Naive thymus-derived CD8-positive, alpha-beta T cell (primary cell): ENCODE measurements around the gene TMA7B. TPM values are rescaled to one million over a fixed set of nuclear protein-coding genes. Genes with fewer than 3 reads are reported as not detected.

Experiments
- ATAC-seq, 2 donors: fragments of 150-1000 bp; cut with Tn5 transposase in 1 of 2; sonication (Bioruptor Pico), chemical (Tn5 transposase) in 1 of 2; 1 replicate in 1 of 2; 2 replicates in 1 of 2; pipeline ENCODE4 v1.10.0; 2021; ENCODE audit warnings: mild to moderate bottlenecking in 2 of 2, moderate library complexity in 2 of 2
- POLR2A ChIA-PET: fragments of 350-600 bp; sonication (Branson Sonifier 250); formaldehyde crosslinking; loops from one replicate; lab custom pipeline; 2021; ENCODE audit warnings: antibody characterized with exemption; lab: Charles Lee
- DNase-seq, 10 donors: peaks; one replicate each; pipeline versions ENCODE4 v3.0.0 to v3.0.0-alpha.2; 2020 to 2022
- H3K27ac Mint-ChIP-seq, 10 donors: one replicate each; pipeline ENCODE4 v1.8.0; 2020 to 2022; ENCODE audit warnings: mild to moderate bottlenecking in 10 of 10, mixed read lengths in 10 of 10, moderate library complexity in 4 of 10, inconsistent platforms in 1 of 10
- H3K27me3 Mint-ChIP-seq, 5 donors: one replicate each; pipeline ENCODE4 v1.8.0; 2021 to 2022; ENCODE audit warnings: mixed read lengths in 5 of 5
- H3K36me3 Mint-ChIP-seq, 3 donors: one replicate each; pipeline ENCODE4 v1.8.0; 2020 to 2022; ENCODE audit warnings: mixed read lengths in 3 of 3, mild to moderate bottlenecking in 2 of 3, inconsistent platforms in 1 of 3
- H3K4me1 Mint-ChIP-seq, 4 donors: one replicate each; pipeline ENCODE4 v1.8.0; 2021 to 2022; ENCODE audit warnings: mixed read lengths in 4 of 4
- H3K4me3 Mint-ChIP-seq, 10 donors: one replicate each; pipeline ENCODE4 v1.8.0; 2020 to 2022; ENCODE audit warnings: mild to moderate bottlenecking in 10 of 10, mixed read lengths in 10 of 10, moderate library complexity in 6 of 10, inconsistent platforms in 1 of 10
- H3K9me3 Mint-ChIP-seq, 9 donors: one replicate each; pipeline ENCODE4 v1.8.0; 2020 to 2022; ENCODE audit warnings: mixed read lengths in 9 of 9, mild to moderate bottlenecking in 3 of 9, inconsistent platforms in 1 of 9, moderate library complexity in 1 of 9
- polyA plus RNA-seq, 3 donors: library from polyadenylated mRNA; unstranded; fragments of 300-500 nt; fragmentation: Illumina TruSeq; gene quantifications; one replicate each; pipeline ENCODE4 v1.2.3, GENCODE V29; 2021
- total RNA-seq, 8 experiments: library from RNA in 2 of 8; stranded (reverse) in 2 of 8; gene quantifications; one replicate each; pipeline ENCODE4 v1.2.3 and lab custom pipeline; 2021 to 2026

TMA7B gene
- total and polyA plus RNA-seq, 5 experiments from 2014 or later, result 1.5 to 14.2 (median 3.5) TPM

- no peaks in the 10 kb centered on the region for H3K27me3 Mint-ChIP-seq
- peak overlapping the region in 6 of 10 donors; percentile 95 to 99 (median 98) for H3K27ac Mint-ChIP-seq
- ATAC-seq (peak; percentile 15 to 26), DNase-seq (peak in 2 of 10 donors; percentile 39 to 48)
- H3K4me1 Mint-ChIP-seq, result peaks cover 39 to 67% (median 62%) of the 10 kb centered on the region in 4 donors
- H3K36me3 Mint-ChIP-seq, result peaks cover 3 to 41% (median 7%) of the 10 kb centered on the region in 3 donors
- H3K9me3 Mint-ChIP-seq, result no peaks in the 10 kb centered on the region
- POLR2A ChIA-PET, result interaction anchor here (0.6 to 4.4 kb wide), 17 partner anchors 9 to 548 kb away, joined by 3 to 116 read pairs (median 8); partner anchors contain the start of gene TMA7B
- peak overlapping the region in 9 of 10 donors; percentile 68 to 94 (median 88) for H3K4me3 Mint-ChIP-seq
Measured at GRCh38 chr22:39933741-39934140, 26.5 kb upstream of the TMA7B start.

GRCh38 chr22:39935116-39935515 is 25.1 kb upstream of the TMA7B start:
- Mint-ChIP-seq H3K4me1 (peaks cover 41 to 78% (median 73%) of the 10 kb centered on the region in 4 donors), H3K27me3 (no peaks in the 10 kb centered on the region), H3K27ac (peak overlapping the region in 6 of 10 donors; percentile 95 to 99 (median 98)), H3K4me3 (peak overlapping the region in 9 of 10 donors; percentile 66 to 94 (median 88)), H3K9me3 (no peaks in the 10 kb centered on the region), H3K36me3 (peaks cover 3 to 48% (median 7%) of the 10 kb centered on the region in 3 donors)
- DNase-seq (peak in 1 of 10 donors; percentile 32), ATAC-seq (no peak)
- POLR2A ChIA-PET, result interaction anchor here (0.8 to 4.4 kb wide), 11 partner anchors 8 to 109 kb away, joined by 3 to 116 read pairs (median 8); partner anchors contain the start of gene GRAP2

GRCh38 chr22:39935612-39936011 is 24.6 kb upstream of the TMA7B start:
- Mint-ChIP-seq H3K27me3 (no peaks in the 10 kb centered on the region), H3K36me3 (peaks cover 3 to 52% (median 7%) of the 10 kb centered on the region in 3 donors), H3K4me1 (peaks cover 45 to 83% (median 78%) of the 10 kb centered on the region in 4 donors), H3K9me3 (no peaks in the 10 kb centered on the region), H3K27ac (peak overlapping the region in 6 of 10 donors; percentile 95 to 99 (median 98)), H3K4me3 (peak overlapping the region in 9 of 10 donors; percentile 68 to 94 (median 88))
- ATAC-seq (no peak), DNase-seq (no peak)
- POLR2A ChIA-PET, result interaction anchor here (0.8 to 4.4 kb wide), 9 partner anchors 7 to 109 kb away, joined by 3 to 116 read pairs (median 30); partner anchors contain the start of gene GRAP2

GRCh38 chr22:39936523-39937145 is 23.6 kb upstream of the TMA7B start:
- no peak for ATAC-seq
- Mint-ChIP-seq H3K36me3 (peaks cover 3 to 59% (median 7%) of the 10 kb centered on the region in 3 donors), H3K4me3 (peak overlapping the region in 9 of 10 donors; percentile 68 to 94 (median 88)), H3K4me1 (peaks cover 51 to 92% (median 88%) of the 10 kb centered on the region in 4 donors), H3K9me3 (no peaks in the 10 kb centered on the region), H3K27ac (peak overlapping the region in 6 of 10 donors; percentile 95 to 99 (median 98)), H3K27me3 (no peaks in the 10 kb centered on the region)
- DNase-seq, result peak in 1 of 10 donors; percentile 35
- POLR2A ChIA-PET, result interaction anchor here (0.6 to 4.5 kb wide), 11 partner anchors 12 to 403 kb away, joined by 3 to 109 read pairs (median 12); partner anchors contain the start of gene GRAP2

- POLR2A ChIA-PET, result interaction anchor here (0.9 to 4.5 kb wide), 13 partner anchors 12 to 106 kb away, joined by 3 to 109 read pairs (median 12); partner anchors contain the start of gene GRAP2
- Mint-ChIP-seq H3K4me3 (peak overlapping the region in 9 of 10 donors; percentile 68 to 94 (median 88)), H3K27ac (peak overlapping the region in 6 of 10 donors; percentile 95 to 99 (median 98)), H3K27me3 (no peaks in the 10 kb centered on the region), H3K36me3 (peaks cover 0 to 58% (median 7%) of the 10 kb centered on the region in 3 donors), H3K9me3 (no peaks in the 10 kb centered on the region), H3K4me1 (peaks cover 50 to 97% (median 94%) of the 10 kb centered on the region in 4 donors)
- ATAC-seq (peak; percentile 34 to 78), DNase-seq (peak in 8 of 10 donors; percentile 48 to 81 (median 66))
Measured at GRCh38 chr22:39937906-39938305, 22.3 kb upstream of the TMA7B start.

DNA sequence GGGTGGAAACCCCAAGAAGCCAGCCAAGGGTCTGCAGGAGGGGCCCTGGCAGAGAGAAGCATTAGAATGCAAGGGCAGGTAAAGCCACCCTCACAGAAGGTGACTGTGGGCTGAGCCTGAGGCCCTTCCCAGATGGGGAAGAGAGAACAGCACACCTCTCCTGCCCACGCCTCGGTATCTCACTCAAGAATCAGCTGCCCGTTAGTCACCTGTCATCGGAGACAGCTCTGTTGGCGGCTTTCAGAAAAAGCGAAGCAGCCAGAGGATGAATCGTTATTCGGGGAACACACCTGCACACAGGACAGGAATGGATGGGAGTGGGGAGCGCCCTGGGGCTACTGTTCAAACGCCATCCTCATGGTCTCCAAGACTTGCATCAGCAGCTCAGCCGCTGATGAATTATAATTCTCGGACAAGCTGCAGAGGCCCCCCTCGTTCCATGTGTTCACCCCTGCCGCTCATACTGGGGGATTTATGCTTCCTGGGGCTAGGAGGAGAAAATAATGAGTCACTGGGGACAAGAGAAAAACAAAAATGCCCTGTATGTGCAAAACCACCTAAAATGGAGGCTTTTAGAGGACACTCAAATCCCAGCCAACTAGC is 21.6 kb upstream of the TMA7B start:
- peak overlapping the region in 9 of 10 donors; percentile 68 to 94 (median 88) for H3K4me3 Mint-ChIP-seq
- peak in 3 of 10 donors; percentile 24 to 48 (median 41) for DNase-seq

DNA sequence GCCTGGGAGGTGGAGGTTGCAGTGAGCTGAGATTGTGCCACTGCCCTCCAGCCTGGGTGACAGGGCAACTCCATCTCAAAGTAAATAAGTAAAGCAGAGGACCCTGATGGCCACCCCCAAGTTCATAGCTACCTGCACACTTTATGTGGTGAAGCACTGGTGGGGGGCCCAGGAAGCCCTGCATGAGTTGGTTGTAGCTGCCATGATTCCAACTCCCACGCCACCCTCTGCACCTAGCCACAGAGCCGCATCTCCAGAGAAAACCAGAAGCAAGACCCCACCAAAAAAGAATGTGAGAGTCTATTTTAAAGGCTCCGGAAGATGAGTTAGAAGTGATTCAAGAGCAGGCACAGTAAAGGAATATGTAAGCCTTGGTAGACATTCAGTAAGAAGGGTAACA is 20.4 kb upstream of the TMA7B start:
- Mint-ChIP-seq H3K4me3 (peak overlapping the region in 9 of 10 donors; percentile 68 to 94 (median 88)), H3K9me3 (no peaks in the 10 kb centered on the region), H3K36me3 (peaks cover 0 to 44% (median 2%) of the 10 kb centered on the region in 3 donors), H3K27me3 (no peaks in the 10 kb centered on the region), H3K27ac (peak overlapping the region in 6 of 10 donors; percentile 95 to 99 (median 98)), H3K4me1 (peaks cover 45 to 97% (median 94%) of the 10 kb centered on the region in 4 donors)
- ATAC-seq (peak in 1 of 2 donors; percentile 6), DNase-seq (peak in 3 of 10 donors; percentile 30 to 36 (median 31))
- POLR2A ChIA-PET, result interaction anchor here (0.6 to 4.5 kb wide), 11 partner anchors 10 to 528 kb away, joined by 3 to 109 read pairs (median 6); partner anchors contain the start of gene GRAP2

More for the DNA sequence above, 21.6 kb upstream of the TMA7B start:
- ATAC-seq, result peak; percentile 5 to 15
- no peaks in the 10 kb centered on the region for H3K9me3 Mint-ChIP-seq
- no peaks in the 10 kb centered on the region for H3K27me3 Mint-ChIP-seq
- peaks cover 0 to 55% (median 7%) of the 10 kb centered on the region in 3 donors for H3K36me3 Mint-ChIP-seq
- H3K4me1 Mint-ChIP-seq, result peaks cover 47 to 97% (median 94%) of the 10 kb centered on the region in 4 donors
- peak overlapping the region in 6 of 10 donors; percentile 95 to 99 (median 98) for H3K27ac Mint-ChIP-seq
- POLR2A ChIA-PET, result interaction anchor here (0.5 to 4.5 kb wide), 11 partner anchors 11 to 385 kb away, joined by 3 to 109 read pairs (median 9); partner anchors contain the start of gene GRAP2

DNA sequence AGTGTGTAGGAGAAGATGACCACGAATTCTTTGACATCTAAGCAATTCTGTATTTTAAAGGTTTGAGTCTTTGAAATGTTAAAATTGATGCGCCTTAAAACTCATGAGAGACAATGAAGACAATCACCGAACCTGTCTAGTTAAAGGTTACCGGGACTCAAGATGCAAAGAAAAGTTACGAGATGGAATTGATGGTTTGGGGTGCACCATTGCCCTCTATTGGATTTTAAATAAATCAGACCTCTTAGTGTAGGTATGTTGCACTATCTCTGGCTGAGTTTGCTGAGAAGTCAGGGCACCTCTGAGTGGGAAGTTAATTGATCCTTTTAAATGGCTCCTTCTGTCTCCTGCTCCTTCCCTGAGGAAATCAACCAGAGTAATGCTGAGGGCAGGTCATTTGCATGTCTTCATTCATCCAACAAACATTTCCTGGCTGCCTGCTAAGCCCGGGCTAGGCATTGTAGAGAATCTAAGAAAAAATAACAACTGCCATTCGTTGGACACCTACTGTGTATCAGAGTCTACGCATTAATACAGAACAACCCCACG is 19.4 kb upstream of the TMA7B start:
- H3K36me3 Mint-ChIP-seq, result peaks cover 0 to 44% (median 2%) of the 10 kb centered on the region in 3 donors
- POLR2A ChIA-PET, result interaction anchor here (2.6 to 7.4 kb wide), 6 partner anchors 11 to 42 kb away, joined by 9 to 58 read pairs (median 26); partner anchors contain the start of genes GRAP2 and TMA7B
- peaks cover 44 to 97% (median 95%) of the 10 kb centered on the region in 4 donors for H3K4me1 Mint-ChIP-seq

DNA sequence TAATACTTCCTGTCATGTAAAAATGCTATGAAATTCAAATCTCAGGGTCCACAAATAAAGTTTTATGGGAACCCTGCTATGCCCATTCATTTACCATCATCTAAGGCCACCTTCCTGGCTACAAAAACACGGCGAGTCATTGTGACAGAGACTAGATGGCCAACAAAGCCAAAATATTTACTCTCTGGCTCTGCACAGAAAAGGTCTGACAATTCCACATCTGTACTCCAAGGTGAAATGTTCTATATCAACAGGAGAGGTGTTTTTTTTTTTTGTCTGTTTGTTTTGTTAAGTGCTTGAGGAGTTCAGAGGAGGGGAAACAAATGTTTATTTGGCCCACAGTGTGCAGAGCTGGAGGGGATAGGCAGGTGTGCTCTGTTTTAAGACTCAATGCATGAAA is 18.6 kb upstream of the TMA7B start:
- Mint-ChIP-seq H3K4me1 (peaks cover 38 to 96% (median 94%) of the 10 kb centered on the region in 4 donors), H3K27me3 (no peaks in the 10 kb centered on the region), H3K4me3 (peak overlapping the region in 7 of 10 donors; percentile 17 to 89 (median 40)), H3K9me3 (no peaks in the 10 kb centered on the region), H3K36me3 (peaks cover 0 to 38% (median 2%) of the 10 kb centered on the region in 3 donors), H3K27ac (peak overlapping the region in 6 of 10 donors; percentile 95 to 99 (median 98))
- POLR2A ChIA-PET, result interaction anchor here (1.2 to 7.4 kb wide), 11 partner anchors 8 to 103 kb away, joined by 3 to 58 read pairs (median 14); partner anchors contain the start of genes GRAP2 and TMA7B
- DNase-seq (no peak), ATAC-seq (no peak)

More for the DNA sequence above, 19.4 kb upstream of the TMA7B start:
- H3K27ac Mint-ChIP-seq, result peak overlapping the region in 6 of 10 donors; percentile 95 to 99 (median 98)
- ATAC-seq (peak; percentile 45 to 57), DNase-seq (peak in 6 of 10 donors; percentile 22 to 78 (median 65))
- no peaks in the 10 kb centered on the region for H3K27me3 Mint-ChIP-seq
- H3K4me3 Mint-ChIP-seq, result peak overlapping the region in 9 of 10 donors; percentile 68 to 94 (median 88)
- no peaks in the 10 kb centered on the region for H3K9me3 Mint-ChIP-seq

GRCh38 chr22:39942439-39943230 is 17.6 kb upstream of the TMA7B start:
- H3K36me3 Mint-ChIP-seq, result peaks cover 0 to 48% (median 6%) of the 10 kb centered on the region in 3 donors
- peak overlapping the region in 6 of 10 donors; percentile 95 to 99 (median 98) for H3K27ac Mint-ChIP-seq
- no peaks in the 10 kb centered on the region for H3K9me3 Mint-ChIP-seq
- H3K4me1 Mint-ChIP-seq, result peaks cover 42 to 96% (median 94%) of the 10 kb centered on the region in 4 donors
- no peaks in the 10 kb centered on the region for H3K27me3 Mint-ChIP-seq
- H3K4me3 Mint-ChIP-seq, result peak overlapping the region in 9 of 10 donors; percentile 45 to 89 (median 81)
- POLR2A ChIA-PET, result interaction anchor here (0.6 to 7.4 kb wide), 25 partner anchors 9 to 423 kb away, joined by 3 to 58 read pairs (median 6); partner anchors contain the start of genes ATF4, GRAP2 and TMA7B
- peak; percentile 8 to 15 for ATAC-seq
- peak in 2 of 10 donors; percentile 34 to 40 for DNase-seq
